HepG2 (cell line): ENCODE results near the gene PDZK1. TPM values are rescaled to one million over a fixed set of nuclear protein-coding genes. Genes with fewer than 3 reads are reported as not detected.

ENCODE experiments used
- FOXO1 ChIP-seq: sonication (generic); formaldehyde crosslinking; IDR thresholded peaks from 2 replicates; pipeline ENCODE4 v1.4.0; 2020; ENCODE audit warnings: missing genetic modification reagents
- HNRNPL ChIP-seq: fragments of 200-400 bp; formaldehyde crosslinking; IDR thresholded peaks from 2 replicates; pipeline ENCODE4 v1.6.1; 2017; ENCODE audit warnings: mild to moderate bottlenecking, low read depth, low read length
- HOXD1 ChIP-seq: sonication (generic); formaldehyde crosslinking; IDR thresholded peaks from 2 replicates; pipeline ENCODE4 v1.5.0; 2020; ENCODE audit warnings: missing genetic modification reagents
- KDM6A ChIP-seq: IDR thresholded peaks from 2 replicates; pipeline ENCODE4 v1.6.1; 2016; ENCODE audit warnings: low read depth
- NR2F1 ChIP-seq, 2 experiments: fragments of 450-650 bp in 1 of 2; formaldehyde crosslinking in 1 of 2; IDR thresholded peaks; 2 replicates each; pipeline versions ENCODE4 v1.5.0 to v1.6.1; 2016 to 2020; ENCODE audit warnings: mild to moderate bottlenecking in 1 of 2, missing compliant biosample characterization in 1 of 2, missing genetic modification reagents in 1 of 2, moderate library complexity in 1 of 2
- PITX1 ChIP-seq: sonication (generic); formaldehyde crosslinking; IDR thresholded peaks from 2 replicates; pipeline ENCODE4 v1.5.1; 2020; ENCODE audit warnings: mild to moderate bottlenecking, missing genetic modification reagents
- SKI ChIP-seq: fragments of 450-650 bp; IDR thresholded peaks from one replicate; pipeline ENCODE4 v1.6.1; 2018; ENCODE audit warnings: mild to moderate bottlenecking; ENCODE audit not compliant: partially characterized antibody
- TAF1 ChIP-seq: sonication (generic); formaldehyde crosslinking; IDR thresholded peaks from 2 replicates; pipeline ENCODE4 v1.4.0; 2020; ENCODE audit warnings: missing genetic modification reagents
- TCF7L2 ChIP-seq: IDR thresholded peaks from 2 replicates; pipeline ENCODE4 v1.6.1; 2011; ENCODE audit warnings: mild to moderate bottlenecking, low read depth, low read length, moderate library complexity
- ZKSCAN1 ChIP-seq: fragments of 150-350 bp; IDR thresholded peaks from 2 replicates; pipeline ENCODE4 v1.6.1; 2014; ENCODE audit warnings: low read length
- ZKSCAN5 ChIP-seq: sonication (generic); formaldehyde crosslinking; IDR thresholded peaks from 2 replicates; pipeline ENCODE4 v1.5.1; 2020; ENCODE audit warnings: mild to moderate bottlenecking, missing genetic modification reagents
- ZNF207 ChIP-seq: fragments of 450-650 bp; IDR thresholded peaks from 2 replicates; pipeline ENCODE4 v1.6.1; 2016; ENCODE audit warnings: antibody characterized with exemption, borderline replicate concordance
- ZNF367 ChIP-seq: sonication (generic); formaldehyde crosslinking; IDR thresholded peaks from 2 replicates; pipeline ENCODE4 v1.4.0; 2020; ENCODE audit warnings: missing genetic modification reagents, borderline replicate concordance
- ZNF430 ChIP-seq: sonication (generic); formaldehyde crosslinking; IDR thresholded peaks from 2 replicates; pipeline ENCODE4 v1.9.0; 2021; ENCODE audit warnings: mild to moderate bottlenecking, missing genetic modification reagents
- ZNF557 ChIP-seq: sonication (generic); formaldehyde crosslinking; IDR thresholded peaks from 2 replicates; pipeline ENCODE4 v1.4.0; 2020; ENCODE audit warnings: missing genetic modification reagents
- ZNF558 ChIP-seq: sonication (generic); formaldehyde crosslinking; IDR thresholded peaks from 2 replicates; pipeline ENCODE4 v1.9.0; 2022; ENCODE audit warnings: mild to moderate bottlenecking, missing genetic modification reagents, borderline replicate concordance
- ZNF749 ChIP-seq: sonication (generic); formaldehyde crosslinking; IDR thresholded peaks from 2 replicates; pipeline ENCODE4 v1.8.0; 2022; ENCODE audit warnings: mild to moderate bottlenecking, missing genetic modification reagents, moderate library complexity, borderline replicate concordance
- polyA plus RNA-seq, 8 experiments: library from polyadenylated mRNA; depleted of rRNA in 3 of 8; stranded (reverse) in 7 of 8; unstranded in 1 of 8; fragments of >200 nt; fragmentation: Illumina TruSeq in 4 of 8; extraction: Trizol in 4 of 8; gene quantifications; 2 replicates each; pipeline versions ENCODE4 v1.2.1 to v1.2.3, GENCODE V29; 2011 to 2016; ENCODE audit warnings: low read depth in 4 of 8, missing spikeins in 1 of 8, mixed read lengths in 1 of 8; ENCODE audit not compliant: insufficient read depth in 1 of 8
- total RNA-seq, 5 experiments: library from RNA; depleted of rRNA; stranded (reverse); fragments of >200 nt; fragmentation: Illumina TruSeq; extraction: Trizol; gene quantifications; 2 replicates each; pipeline ENCODE4 v1.2.3, GENCODE V29; 2016; ENCODE audit warnings: low read depth in 1 of 5
- TF ChIP-seq, protein P1 (sequence below): sonication (generic); formaldehyde crosslinking; IDR thresholded peaks from 2 replicates; pipeline ENCODE4 v1.5.1; 2020; ENCODE audit warnings: mild to moderate bottlenecking, missing genetic modification reagents, moderate library complexity
- TF ChIP-seq, protein P2 (sequence below): sonication (generic); formaldehyde crosslinking; IDR thresholded peaks from 2 replicates; pipeline ENCODE4 v1.9.0; 2021; ENCODE audit warnings: missing genetic modification reagents, mild to moderate bottlenecking, borderline replicate concordance
- TF ChIP-seq, protein P3 (sequence below): sonication (generic); formaldehyde crosslinking; IDR thresholded peaks from 2 replicates; pipeline ENCODE4 v1.5.1; 2020; ENCODE audit warnings: missing genetic modification reagents, mild to moderate bottlenecking, borderline replicate concordance
- TF ChIP-seq, protein P4 (sequence below): sonication (generic); IDR thresholded peaks from 2 replicates; pipeline ENCODE4 v1.6.1; 2016; ENCODE audit warnings: low read depth, borderline replicate concordance

PDZK1 gene
- total and polyA plus RNA-seq, 2 of the 13 experiments (the other 11 are each of a cell fraction or from before 2014, with no cell fraction given) = 16.2 to 46.4 TPM

DNA sequence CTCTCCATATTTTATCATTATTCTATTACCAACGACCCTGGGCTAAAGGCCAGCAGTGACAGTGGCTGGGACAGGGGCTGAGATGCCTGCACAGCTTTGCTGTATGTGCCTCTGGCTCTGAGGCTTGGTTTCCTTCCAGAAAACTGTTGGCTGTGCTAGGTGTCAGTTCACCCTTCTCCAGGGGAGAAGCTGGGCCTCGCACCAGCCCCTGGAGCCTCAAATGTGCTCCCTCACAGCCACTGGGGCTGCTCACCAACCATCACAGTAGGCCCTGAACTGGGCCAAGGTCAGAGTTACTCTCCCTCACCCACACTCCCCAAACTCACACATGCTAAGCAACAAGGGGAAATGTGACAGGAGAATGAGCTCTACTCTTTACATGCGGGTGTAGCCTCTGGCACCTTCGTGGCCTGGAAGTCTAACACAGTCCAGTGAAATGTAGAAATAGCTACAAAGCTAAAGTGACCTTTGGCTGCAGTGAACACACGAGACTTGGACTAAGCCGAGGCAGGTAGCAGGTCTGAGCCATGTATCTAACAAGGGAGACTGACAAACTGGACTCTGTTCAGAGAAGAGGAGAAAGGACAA is 7.5 kb upstream of the PDZK1 start (continued):
- TF ChIP-seq KDM6A (CRISPR knock-in tag) (0 out of 2 replicates have a peak, but pooled peaks have one; percentile 31), ZNF207 (no peak), ZNF558 (CRISPR knock-in tag) (peak; percentile 43; the same call in 1 of the 2 replicates), TCF7L2 (no peak), ZNF749 (no peak), ZNF430 (CRISPR knock-in tag) (peak; percentile 78), ZKSCAN1 (no peak), ZNF367 (CRISPR knock-in tag) (no peak), HNRNPL (no peak), ZNF557 (CRISPR knock-in tag) (peak; percentile 87; the same call in 1 of the 2 replicates), PITX1 (CRISPR knock-in tag) (peak; percentile 79), SKI (peak; percentile 22), ZKSCAN5 (CRISPR knock-in tag) (no peak), FOXO1 (CRISPR knock-in tag) (peak; percentile 61), TAF1 (no peak; the same call in 1 of the 2 replicates), HOXD1 (CRISPR knock-in tag) (no peak), NR2F1 (CRISPR knock-in tag; IDR thresholded peaks at IDR 0.05) (peak; percentile 31 to 45; a peak in 1 of 4 replicates)
- TF ChIP-seq, protein P1, sequence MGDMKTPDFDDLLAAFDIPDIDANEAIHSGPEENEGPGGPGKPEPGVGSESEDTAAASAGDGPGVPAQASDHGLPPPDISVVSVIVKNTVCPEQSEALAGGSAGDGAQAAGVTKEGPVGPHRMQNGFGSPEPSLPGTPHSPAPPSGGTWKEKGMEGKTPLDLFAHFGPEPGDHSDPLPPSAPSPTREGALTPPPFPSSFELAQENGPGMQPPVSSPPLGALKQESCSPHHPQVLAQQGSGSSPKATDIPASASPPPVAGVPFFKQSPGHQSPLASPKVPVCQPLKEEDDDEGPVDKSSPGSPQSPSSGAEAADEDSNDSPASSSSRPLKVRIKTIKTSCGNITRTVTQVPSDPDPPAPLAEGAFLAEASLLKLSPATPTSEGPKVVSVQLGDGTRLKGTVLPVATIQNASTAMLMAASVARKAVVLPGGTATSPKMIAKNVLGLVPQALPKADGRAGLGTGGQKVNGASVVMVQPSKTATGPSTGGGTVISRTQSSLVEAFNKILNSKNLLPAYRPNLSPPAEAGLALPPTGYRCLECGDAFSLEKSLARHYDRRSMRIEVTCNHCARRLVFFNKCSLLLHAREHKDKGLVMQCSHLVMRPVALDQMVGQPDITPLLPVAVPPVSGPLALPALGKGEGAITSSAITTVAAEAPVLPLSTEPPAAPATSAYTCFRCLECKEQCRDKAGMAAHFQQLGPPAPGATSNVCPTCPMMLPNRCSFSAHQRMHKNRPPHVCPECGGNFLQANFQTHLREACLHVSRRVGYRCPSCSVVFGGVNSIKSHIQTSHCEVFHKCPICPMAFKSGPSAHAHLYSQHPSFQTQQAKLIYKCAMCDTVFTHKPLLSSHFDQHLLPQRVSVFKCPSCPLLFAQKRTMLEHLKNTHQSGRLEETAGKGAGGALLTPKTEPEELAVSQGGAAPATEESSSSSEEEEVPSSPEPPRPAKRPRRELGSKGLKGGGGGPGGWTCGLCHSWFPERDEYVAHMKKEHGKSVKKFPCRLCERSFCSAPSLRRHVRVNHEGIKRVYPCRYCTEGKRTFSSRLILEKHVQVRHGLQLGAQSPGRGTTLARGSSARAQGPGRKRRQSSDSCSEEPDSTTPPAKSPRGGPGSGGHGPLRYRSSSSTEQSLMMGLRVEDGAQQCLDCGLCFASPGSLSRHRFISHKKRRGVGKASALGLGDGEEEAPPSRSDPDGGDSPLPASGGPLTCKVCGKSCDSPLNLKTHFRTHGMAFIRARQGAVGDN (CRISPR knock-in tag) = peak; percentile 96
- TF ChIP-seq, protein P2, sequence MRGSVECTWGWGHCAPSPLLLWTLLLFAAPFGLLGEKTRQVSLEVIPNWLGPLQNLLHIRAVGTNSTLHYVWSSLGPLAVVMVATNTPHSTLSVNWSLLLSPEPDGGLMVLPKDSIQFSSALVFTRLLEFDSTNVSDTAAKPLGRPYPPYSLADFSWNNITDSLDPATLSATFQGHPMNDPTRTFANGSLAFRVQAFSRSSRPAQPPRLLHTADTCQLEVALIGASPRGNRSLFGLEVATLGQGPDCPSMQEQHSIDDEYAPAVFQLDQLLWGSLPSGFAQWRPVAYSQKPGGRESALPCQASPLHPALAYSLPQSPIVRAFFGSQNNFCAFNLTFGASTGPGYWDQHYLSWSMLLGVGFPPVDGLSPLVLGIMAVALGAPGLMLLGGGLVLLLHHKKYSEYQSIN (CRISPR knock-in tag) = no peak
- TF ChIP-seq, protein P3, sequence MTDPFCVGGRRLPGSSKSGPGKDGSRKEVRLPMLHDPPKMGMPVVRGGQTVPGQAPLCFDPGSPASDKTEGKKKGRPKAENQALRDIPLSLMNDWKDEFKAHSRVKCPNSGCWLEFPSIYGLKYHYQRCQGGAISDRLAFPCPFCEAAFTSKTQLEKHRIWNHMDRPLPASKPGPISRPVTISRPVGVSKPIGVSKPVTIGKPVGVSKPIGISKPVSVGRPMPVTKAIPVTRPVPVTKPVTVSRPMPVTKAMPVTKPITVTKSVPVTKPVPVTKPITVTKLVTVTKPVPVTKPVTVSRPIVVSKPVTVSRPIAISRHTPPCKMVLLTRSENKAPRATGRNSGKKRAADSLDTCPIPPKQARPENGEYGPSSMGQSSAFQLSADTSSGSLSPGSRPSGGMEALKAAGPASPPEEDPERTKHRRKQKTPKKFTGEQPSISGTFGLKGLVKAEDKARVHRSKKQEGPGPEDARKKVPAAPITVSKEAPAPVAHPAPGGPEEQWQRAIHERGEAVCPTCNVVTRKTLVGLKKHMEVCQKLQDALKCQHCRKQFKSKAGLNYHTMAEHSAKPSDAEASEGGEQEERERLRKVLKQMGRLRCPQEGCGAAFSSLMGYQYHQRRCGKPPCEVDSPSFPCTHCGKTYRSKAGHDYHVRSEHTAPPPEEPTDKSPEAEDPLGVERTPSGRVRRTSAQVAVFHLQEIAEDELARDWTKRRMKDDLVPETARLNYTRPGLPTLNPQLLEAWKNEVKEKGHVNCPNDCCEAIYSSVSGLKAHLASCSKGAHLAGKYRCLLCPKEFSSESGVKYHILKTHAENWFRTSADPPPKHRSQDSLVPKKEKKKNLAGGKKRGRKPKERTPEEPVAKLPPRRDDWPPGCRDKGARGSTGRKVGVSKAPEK (CRISPR knock-in tag) = peak; percentile 73; the same call in 1 of the 2 replicates
- TF ChIP-seq, protein P4, sequence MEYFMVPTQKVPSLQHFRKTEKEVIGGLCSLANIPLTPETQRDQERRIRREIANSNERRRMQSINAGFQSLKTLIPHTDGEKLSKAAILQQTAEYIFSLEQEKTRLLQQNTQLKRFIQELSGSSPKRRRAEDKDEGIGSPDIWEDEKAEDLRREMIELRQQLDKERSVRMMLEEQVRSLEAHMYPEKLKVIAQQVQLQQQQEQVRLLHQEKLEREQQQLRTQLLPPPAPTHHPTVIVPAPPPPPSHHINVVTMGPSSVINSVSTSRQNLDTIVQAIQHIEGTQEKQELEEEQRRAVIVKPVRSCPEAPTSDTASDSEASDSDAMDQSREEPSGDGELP = no peak
